NOMO-1 treated with DMSO at 0.1 percent for 48 hours (cell line): ENCODE measurements around the gene C12orf57.

ENCODE experiments used
- DNase-seq: peaks from one replicate; lab custom pipeline; 2025; ENCODE audit not compliant: unreplicated experiment; lab: John Stamatoyannopoulos, UW

Gene C12orf57

GRCh38 chr12:6936636-6937480 lies 7.0 kb upstream of the C12orf57 start:
- no peak for DNase-seq

DNA sequence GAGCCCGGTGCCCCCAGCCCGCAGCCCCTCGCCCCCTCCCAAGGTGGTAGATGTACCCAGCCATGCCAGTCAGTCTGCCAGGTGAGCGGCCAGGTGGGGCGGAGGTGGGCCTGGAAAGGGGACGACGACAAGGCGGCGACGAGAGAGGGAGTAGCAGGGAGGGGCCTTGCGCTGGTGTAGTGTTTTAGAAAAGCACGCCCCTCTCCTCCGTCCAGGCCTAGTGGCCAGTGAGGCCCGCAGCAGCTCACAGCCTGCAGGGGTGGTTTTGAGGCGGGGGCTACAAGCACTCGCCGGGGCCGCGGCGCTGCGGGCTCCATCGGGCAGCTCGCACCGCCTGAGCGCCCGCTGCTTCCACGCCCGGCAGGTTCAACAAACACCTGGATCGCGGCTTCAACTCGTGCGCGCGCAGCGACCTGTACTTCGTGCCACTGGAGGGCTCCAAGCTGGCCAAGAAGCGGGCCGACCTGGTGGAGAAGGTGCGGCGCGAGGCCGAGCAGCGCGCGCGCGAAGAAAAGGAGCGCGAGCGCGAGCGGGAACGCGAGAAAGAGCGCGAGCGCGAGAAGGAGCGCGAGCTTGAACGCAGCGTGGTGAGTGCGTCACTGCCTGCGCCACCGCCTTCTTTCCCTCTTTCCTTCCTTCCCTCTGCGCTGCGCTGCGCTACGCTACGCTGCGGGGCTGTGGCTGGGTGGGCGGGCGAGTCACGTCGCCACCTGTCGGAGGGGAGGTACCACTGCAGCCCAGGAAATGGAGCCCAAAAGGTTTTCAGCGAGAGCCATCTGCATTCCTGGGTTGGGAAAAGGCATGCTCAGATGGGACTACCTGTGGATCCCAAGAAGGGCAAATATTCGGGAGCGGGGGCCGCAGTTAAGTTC lies 6.1 kb upstream of the C12orf57 start:
- DNase-seq: peak; percentile 96

GRCh38 chr12:6938353-6939190 lies 5.2 kb upstream of the C12orf57 start:
- no peak for DNase-seq

DNA sequence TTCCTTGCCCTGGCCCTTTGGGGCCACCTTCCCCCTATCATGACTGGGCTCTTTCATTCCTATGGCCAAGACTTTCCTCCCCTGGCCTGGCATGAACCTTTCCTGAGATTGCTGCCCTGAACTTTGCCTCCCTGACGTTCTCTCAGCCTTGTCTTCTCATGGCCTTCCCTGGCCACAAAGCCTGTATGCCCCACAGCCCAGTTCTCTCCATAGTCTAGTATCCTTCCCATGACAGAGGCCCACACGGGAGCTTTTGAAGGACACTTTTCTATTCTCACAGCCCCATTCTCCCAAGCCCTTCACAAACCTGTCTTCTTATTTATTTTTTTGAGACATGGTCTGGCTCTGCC lies 4.7 kb upstream of the C12orf57 start:
- DNase-seq: no peak

GRCh38 chr12:6941267-6941666 lies 2.6 kb upstream of the C12orf57 start:
- DNase-seq: no peak

DNA sequence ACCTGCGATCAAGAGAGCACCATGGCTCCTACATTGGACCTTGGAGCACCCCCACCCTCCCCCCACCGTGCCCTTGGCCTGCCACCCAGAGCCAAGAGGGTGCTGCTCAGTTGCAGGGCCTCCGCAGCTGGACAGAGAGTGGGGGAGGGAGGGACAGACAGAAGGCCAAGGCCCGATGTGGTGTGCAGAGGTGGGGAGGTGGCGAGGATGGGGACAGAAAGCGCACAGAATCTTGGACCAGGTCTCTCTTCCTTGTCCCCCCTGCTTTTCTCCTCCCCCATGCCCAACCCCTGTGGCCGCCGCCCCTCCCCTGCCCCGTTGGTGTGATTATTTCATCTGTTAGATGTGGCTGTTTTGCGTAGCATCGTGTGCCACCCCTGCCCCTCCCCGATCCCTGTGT lies 2.0 kb upstream of the C12orf57 start:
- DNase-seq: no peak

GRCh38 chr12:6942331-6942665 lies 1.5 kb upstream of the C12orf57 start:
- no peak for DNase-seq

- DNase-seq: peak; percentile 88
Measured at GRCh38 chr12:6943389-6943721, 467 bp upstream of the C12orf57 start.

- peak; percentile 89 for DNase-seq
Measured at GRCh38 chr12:6944381-6945186, 762 bp downstream of the C12orf57 start.

GRCh38 chr12:6945613-6946012 lies 1.8 kb downstream of the C12orf57 start:
- DNase-seq: no peak

- DNase-seq: peak; percentile 39
Measured at GRCh38 chr12:6946033-6946919, 2.5 kb downstream of the C12orf57 start.

DNA sequence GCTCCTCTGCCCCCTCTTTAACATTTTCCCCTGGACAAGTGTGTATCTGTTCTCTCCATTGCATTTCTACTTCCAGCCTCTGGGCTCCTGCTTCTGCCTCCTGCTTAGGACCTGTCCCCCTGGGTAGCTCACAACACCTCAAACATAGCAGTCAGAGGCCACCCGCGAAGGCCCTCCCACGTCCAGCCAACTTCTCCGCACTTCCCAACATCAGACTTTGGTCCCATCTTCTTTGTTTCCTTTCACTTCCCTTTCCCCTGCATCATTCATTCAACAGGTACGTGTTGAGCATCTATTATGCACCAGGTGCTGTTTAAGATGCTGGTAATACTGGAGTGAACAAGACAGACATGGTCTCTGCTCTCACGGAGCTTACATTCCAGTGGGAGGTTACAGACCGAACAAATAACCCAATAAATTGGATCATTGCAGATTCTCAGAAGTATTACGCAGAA lies 3.1 kb downstream of the C12orf57 start:
- DNase-seq: no peak

DNA sequence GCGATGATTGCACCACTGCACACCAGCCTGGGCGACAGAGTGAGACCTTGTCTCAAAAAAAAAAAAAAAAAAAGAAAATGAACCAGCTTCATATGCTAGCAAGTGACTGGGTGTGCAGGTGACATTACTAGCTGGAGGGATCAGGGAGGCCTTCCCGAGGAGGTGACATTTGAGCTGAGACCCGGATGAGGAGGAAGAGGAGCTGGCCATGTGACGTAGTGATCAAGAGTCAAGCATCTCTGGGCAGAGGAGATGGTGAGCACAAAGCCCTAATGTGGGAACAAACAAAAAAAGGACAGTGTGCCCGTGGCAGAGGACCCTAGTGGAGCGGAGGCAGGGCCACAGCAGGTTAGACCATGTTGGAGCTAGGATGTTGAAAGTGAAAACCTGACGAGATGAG lies 3.8 kb downstream of the C12orf57 start:
- no peak for DNase-seq

DNA sequence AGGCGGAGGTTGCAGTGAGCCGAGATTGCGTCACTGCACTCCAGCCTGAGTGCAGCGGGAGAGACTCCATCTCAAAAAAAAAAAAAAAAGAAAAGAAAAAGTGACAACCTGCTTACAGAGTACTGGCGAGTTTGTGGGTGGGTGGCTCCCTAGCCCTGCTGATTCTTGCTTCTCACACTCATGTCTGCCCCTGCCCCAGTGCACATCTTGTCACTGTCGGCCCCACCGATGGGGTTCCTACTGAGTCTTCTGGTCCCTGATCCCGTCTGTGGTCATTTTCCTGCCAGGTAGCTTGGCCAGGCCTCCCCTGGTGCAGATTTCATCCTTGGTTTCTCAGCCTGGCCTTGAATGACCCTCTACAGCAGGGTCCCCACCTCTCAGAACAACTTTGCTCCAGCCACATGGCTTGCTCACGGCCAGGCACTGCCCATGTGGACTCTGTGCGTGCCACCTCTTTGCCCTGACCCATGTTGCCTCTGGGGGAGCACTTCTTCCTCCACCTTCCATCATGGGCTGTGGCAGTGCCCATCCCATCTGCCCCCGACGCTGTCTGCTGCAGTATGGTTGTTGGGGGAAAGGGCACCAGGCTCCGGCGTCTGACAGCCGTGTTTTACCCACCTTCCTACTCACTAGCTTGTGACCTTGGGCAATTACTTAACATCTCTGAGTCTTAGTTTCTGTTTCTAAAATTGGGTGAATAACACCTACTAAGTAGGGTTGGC lies 5.2 kb downstream of the C12orf57 start:
- DNase-seq: peak; percentile 37

- DNase-seq: no peak
Measured at GRCh38 chr12:6950401-6950801, 6.6 kb downstream of the C12orf57 start.

DNA sequence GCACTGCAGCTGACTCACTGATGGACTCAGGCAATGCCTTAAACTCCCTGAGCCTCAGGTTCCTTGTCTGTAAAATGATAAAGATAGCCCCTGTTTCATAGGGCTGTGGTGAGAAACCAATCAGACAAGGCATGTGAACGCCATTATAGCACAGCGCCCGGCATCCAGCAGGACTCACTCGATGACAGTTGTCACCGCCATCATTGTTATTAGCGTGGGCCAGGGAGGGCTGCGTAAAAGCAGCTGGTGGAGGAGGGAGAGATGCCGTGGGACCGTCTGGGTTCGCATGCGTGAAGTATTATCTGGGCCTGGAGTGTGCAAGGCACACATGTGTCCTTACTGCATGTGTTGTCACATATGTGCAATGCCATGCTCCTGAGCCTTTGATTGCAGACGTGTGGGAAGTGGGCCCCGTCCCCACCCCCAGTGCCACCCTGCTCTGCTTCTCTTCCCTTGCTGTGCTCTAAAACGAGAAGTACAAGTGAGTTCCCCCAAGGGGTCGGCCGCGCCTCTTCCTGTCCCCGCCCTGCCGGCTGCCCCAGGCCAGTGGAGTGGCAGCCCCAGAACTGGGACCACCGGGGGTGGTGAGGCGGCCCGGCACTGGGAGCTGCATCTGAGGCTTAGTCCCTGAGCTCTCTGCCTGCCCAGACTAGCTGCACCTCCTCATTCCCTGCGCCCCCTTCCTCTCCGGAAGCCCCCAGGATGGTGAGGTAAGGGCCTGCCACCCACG lies 7.2 kb downstream of the C12orf57 start, which contains the start of gene PTPN6:
Gene PTPN6 (plus strand): TSS at position 546 of the 730 bp plus-strand sequence. CDS start 157 bp downstream, at position 703.
- peak; percentile 88 for DNase-seq

DNA sequence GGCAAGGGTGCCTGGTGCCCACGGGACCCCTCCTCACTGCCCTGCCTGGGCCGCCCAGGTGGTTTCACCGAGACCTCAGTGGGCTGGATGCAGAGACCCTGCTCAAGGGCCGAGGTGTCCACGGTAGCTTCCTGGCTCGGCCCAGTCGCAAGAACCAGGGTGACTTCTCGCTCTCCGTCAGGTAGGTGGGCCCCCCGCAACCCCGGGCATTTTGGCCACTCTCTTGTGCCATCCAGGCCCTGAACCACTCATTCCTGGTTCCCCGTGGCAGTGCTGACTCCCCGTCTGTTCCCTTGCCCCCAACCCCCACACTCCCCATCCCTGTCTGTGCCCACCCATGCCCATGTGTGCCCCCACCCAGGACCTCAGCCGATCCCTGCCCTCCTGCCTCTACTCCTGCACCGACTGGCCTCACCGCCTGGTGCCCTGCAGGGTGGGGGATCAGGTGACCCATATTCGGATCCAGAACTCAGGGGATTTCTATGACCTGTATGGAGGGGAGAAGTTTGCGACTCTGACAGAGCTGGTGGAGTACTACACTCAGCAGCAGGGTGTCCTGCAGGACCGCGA lies 7.8 kb downstream of the C12orf57 start:
- DNase-seq: no peak
